BE2C (cell line): Measurements from ENCODE around the gene TET3.

ENCODE experiments used
- DNase-seq: peaks from one replicate; pipeline ENCODE4 v3.0.0-alpha.2; 2020
- H3K27me3 ChIP-seq: fragments of 250-450 bp; sonication (Bioruptor Pico); 2 replicates; pipeline ENCODE4 v1.5.1; 2020; ENCODE audit warnings: mild to moderate bottlenecking
- H3K36me3 ChIP-seq: fragments of 250-450 bp; sonication (Bioruptor Pico); 2 replicates; pipeline ENCODE4 v1.5.1; 2020; ENCODE audit warnings: mild to moderate bottlenecking
- H3K4me1 ChIP-seq: fragments of 250-450 bp; sonication (Bioruptor Pico); 2 replicates; pipeline ENCODE4 v1.5.1; 2020
- H3K4me3 ChIP-seq: 2 replicates; pipeline ENCODE4 v1.5.1; 2011; ENCODE audit warnings: low read depth, low read length
- H3K9me3 ChIP-seq: fragments of 250-450 bp; sonication (Bioruptor Pico); 2 replicates; pipeline ENCODE4 v1.5.1; 2020
- CTCF ChIP-seq: IDR thresholded peaks from 2 replicates; pipeline ENCODE4 v1.5.1; 2012; ENCODE audit warnings: mild to moderate bottlenecking, low read depth, low read length

Gene TET3

DNA sequence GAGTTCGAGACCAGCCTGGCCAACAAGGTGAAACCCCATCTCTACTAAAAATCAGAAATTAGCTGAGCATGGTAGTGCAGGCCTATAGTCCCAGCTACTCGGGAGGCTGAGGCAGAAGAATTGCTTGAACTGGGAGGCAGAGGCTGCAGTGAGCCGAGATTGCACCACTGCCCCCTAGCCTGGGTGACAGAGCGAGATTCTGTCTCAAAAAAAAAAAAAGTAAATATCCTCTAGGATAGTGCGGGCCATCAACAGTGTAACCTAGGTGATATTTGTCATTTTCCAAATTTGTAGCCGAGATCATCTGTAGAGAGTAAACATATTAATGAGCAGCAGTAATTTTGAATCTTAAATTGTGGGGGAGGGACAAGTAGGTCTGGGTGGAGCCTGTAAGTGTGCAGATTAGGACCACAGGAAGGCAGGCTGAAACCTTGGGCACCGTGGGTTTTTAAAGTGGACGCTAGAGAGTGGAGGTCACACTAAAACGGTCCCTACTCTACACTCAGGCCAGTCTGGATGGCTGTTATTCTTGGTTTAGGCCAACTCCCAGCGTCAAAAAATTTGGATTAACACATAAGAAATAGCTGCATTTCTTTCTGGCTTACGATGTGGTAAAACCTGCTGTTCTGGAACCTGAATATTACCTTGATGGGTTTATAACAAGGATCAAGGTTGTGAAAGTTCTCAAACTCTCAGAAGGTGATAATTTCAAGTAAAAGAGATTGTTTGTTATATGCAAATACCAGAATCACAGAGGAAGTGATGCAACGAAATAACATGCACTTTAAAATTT lies 22.7 kb upstream of the TET3 start:
- no peaks in the 10 kb centered on the region for H3K4me1 ChIP-seq
- H3K4me3 ChIP-seq = no peak overlapping the region
- TF ChIP-seq CTCF = no peak
- no peaks in the 10 kb centered on the region; the same call in none of the 2 replicates for H3K36me3 ChIP-seq
- no peaks in the 10 kb centered on the region for H3K9me3 ChIP-seq
- H3K27me3 ChIP-seq = no peaks in the 10 kb centered on the region
- no peak for DNase-seq

- Histone ChIP-seq H3K9me3 (no peaks in the 10 kb centered on the region), H3K4me1 (no peaks in the 10 kb centered on the region), H3K4me3 (no peak overlapping the region), H3K36me3 (no peaks in the 10 kb centered on the region; the same call in 1 of the 2 replicates), H3K27me3 (no peaks in the 10 kb centered on the region)
- DNase-seq = no peak
- TF ChIP-seq CTCF = no peak
Observed at GRCh38 chr2:73962798-73963197, 21.9 kb upstream of the TET3 start.

DNA sequence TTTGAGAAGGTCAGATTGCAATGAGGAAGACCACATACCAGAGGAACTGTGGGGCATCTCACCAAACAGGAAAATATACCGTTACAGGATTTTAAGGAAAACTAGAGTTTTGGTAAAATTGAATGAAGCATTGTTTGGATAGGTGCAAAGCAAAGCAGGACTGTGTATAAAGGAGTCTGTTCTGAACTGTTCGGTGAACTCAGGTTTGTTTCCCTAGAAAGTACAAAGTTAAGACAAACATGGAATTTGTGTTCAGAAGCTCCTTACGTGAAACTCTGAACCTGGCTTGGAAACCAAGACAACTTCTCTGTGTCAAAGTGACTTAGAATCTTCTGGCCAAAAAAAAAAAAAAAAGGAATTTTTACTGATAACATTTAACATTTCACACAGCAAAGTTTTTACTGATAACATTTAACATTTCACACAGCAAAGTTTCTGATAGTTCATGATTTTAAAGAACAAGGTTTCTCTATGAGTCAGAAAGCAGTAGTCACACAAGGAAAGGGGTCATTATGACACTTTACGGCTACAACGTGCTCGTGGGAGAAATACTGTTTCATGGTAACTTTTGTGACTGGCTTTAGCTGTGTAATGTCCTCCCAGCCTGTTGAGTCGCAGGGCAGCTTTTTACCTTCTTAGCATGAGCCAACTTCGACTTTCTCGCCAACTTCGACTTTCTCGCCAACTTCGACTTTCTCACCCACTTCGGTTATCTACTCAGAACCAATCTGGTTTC lies 21.2 kb upstream of the TET3 start:
- Histone ChIP-seq H3K9me3 (no peaks in the 10 kb centered on the region), H3K27me3 (no peaks in the 10 kb centered on the region), H3K4me1 (no peaks in the 10 kb centered on the region), H3K4me3 (no peak overlapping the region), H3K36me3 (no peaks in the 10 kb centered on the region)
- DNase-seq = no peak
- TF ChIP-seq CTCF = no peak

GRCh38 chr2:73964223-73964622 lies 20.5 kb upstream of the TET3 start:
- Histone ChIP-seq H3K4me3 (no peak overlapping the region), H3K36me3 (no peaks in the 10 kb centered on the region), H3K4me1 (no peaks in the 10 kb centered on the region), H3K27me3 (no peaks in the 10 kb centered on the region), H3K9me3 (no peaks in the 10 kb centered on the region)
- TF ChIP-seq CTCF = no peak
- DNase-seq = no peak

GRCh38 chr2:73965053-73965452 lies 19.7 kb upstream of the TET3 start:
- H3K4me3 ChIP-seq = no peak overlapping the region
- peaks cover 1% of the 10 kb centered on the region for H3K4me1 ChIP-seq
- no peaks in the 10 kb centered on the region for H3K36me3 ChIP-seq
- H3K27me3 ChIP-seq = no peaks in the 10 kb centered on the region
- no peaks in the 10 kb centered on the region for H3K9me3 ChIP-seq
- no peak for DNase-seq
- no peak for TF ChIP-seq CTCF

GRCh38 chr2:73968357-73968937 lies 16.3 kb upstream of the TET3 start:
- Histone ChIP-seq H3K36me3 (no peaks in the 10 kb centered on the region), H3K4me1 (peaks cover 20% of the 10 kb centered on the region), H3K9me3 (no peaks in the 10 kb centered on the region), H3K4me3 (no peak overlapping the region), H3K27me3 (no peaks in the 10 kb centered on the region)
- no peak for TF ChIP-seq CTCF
- DNase-seq = no peak
